Fibroblast of villous mesenchyme (primary cell): ENCODE results near the gene ZNF740. TPM values are rescaled to one million over a fixed set of nuclear protein-coding genes. Genes with fewer than 3 reads are reported as not detected.

ENCODE experiments used
- DNase-seq: peaks from one replicate; pipeline ENCODE4 v3.0.0-alpha.2; 2010; ENCODE audit warnings: low read depth
- H3K4me3 ChIP-seq: 2 replicates; pipeline ENCODE4 v1.5.1; 2011; ENCODE audit warnings: low read depth, mild to moderate bottlenecking, low read length
- CTCF ChIP-seq: IDR thresholded peaks from 2 replicates; pipeline ENCODE4 v1.5.1; 2012; ENCODE audit warnings: low read depth, mild to moderate bottlenecking, low read length; ENCODE audit not compliant: insufficient read depth
- total RNA-seq: library from RNA; depleted of rRNA; stranded (reverse); fragments of >200 nt; gene quantifications from 2 replicates; pipeline ENCODE4 v1.2.3, GENCODE V29; 2012

The ZNF740 gene
- total RNA-seq, 1 donor, result 10.8 TPM

- TF ChIP-seq CTCF, result no peak
These were observed 32.9 kb upstream of the ZNF740 start for GRCh38 chr12:53147653-53148052.

DNA sequence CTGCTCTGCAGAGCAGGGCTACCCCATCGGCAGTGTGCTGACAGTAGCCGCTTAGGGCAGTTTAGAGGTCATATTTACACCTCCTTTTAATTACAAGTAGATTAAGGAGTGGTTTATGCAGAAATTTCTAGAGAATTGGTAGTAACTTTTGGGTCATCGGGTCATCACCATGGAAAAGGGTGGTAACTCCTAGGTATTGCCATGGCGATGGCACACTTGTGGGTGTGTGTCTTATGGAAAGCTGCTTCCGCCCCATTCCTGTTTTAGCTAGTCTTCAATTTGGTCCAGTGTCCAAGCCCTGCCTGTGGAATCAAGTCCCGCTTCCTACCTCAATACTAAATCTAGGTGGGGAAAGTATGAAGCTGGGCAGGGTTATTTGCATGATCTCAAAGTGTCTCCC is 29.5 kb upstream of the ZNF740 start:
- no peak for TF ChIP-seq CTCF
- no peak for DNase-seq
- H3K4me3 ChIP-seq, result no peak overlapping the region

More at GRCh38 chr12:53147653-53148052, 32.9 kb upstream of the ZNF740 start:
- no peak for DNase-seq
- no peak overlapping the region for H3K4me3 ChIP-seq

- H3K4me3 ChIP-seq, result no peak overlapping the region
- no peak for DNase-seq
- TF ChIP-seq CTCF, result no peak
These were observed 28.1 kb upstream of the ZNF740 start for GRCh38 chr12:53152390-53152789.

DNA sequence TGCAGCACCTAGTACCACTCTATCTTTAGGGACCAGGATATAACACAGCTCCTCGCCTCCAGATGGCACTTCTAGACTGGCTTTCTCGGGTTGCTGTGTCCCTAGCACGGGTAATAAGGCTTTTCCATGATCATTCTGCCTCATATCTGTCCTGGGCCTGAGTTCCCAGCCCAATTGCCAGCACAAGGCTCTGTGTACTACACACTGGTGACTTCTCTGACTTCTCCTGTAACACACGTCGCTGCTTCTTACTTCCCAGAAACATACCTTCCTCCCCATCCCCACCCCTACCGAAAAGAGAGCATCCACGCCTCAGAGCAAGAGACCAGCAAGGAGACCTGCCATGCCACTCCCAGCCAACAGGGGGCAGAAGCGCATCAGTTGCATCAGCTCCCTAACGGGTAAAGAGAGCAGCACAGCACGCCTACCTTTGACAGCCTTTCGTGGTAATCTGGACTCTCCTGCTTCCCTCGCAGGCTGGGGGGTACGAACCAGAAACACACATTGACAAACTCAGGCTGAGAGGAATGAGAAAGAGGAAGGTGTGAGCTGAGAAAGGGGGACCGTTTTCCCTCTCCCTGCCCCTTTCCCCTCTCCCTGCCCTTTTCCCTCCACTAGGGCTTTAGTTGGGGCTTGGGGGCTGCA is 21.2 kb upstream of the ZNF740 start:
- peak; percentile 75 for DNase-seq
- TF ChIP-seq CTCF, result peak; percentile 99
- no peak overlapping the region for H3K4me3 ChIP-seq

DNA sequence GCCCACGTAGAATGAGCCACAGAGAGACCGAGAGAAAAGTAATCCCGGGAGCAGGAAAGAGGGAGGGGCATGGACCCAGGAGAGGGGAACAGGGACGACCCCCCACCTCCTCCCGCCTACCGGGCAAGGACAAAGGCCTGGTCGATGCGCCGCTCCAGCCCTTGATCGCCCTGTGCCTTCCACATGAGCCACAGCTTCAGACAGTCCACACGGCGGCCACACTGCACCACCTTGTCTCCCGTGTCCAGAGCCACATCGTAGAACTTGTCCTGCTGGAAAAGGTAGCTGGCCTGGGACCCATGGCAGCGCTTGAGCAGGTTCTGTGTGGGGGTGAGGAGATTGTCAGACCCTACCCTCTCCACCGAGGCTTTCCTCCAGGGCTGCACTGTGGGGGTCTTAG is 20.5 kb upstream of the ZNF740 start:
- no peak overlapping the region for H3K4me3 ChIP-seq
- no peak for DNase-seq
- TF ChIP-seq CTCF, result no peak

GRCh38 chr12:53160673-53161072 is 19.8 kb upstream of the ZNF740 start:
- no peak for TF ChIP-seq CTCF
- DNase-seq, result no peak
- no peak overlapping the region for H3K4me3 ChIP-seq
